Peyer's patch (tissue), 4 donors: ENCODE results near the gene ZFHX3.

Source experiments
- CTCF ChIP-seq, 6 experiments: fragments of 450-650 bp in 4 of 6; fragments of 200-600 bp in 2 of 6; sonication (generic) in 1 of 6; IDR thresholded peaks; one replicate each; pipeline ENCODE4 v1.5.1; 2017 to 2019; ENCODE audit warnings: antibody characterized with exemption in 6 of 6, mild to moderate bottlenecking in 3 of 6, moderate library complexity in 1 of 6
- POLR2A ChIP-seq, 2 donors: fragments of 450-650 bp; IDR thresholded peaks; one replicate each; pipeline ENCODE4 v1.5.1; 2017; ENCODE audit warnings: antibody characterized with exemption in 2 of 2, mild to moderate bottlenecking in 2 of 2, moderate library complexity in 2 of 2

- TF ChIP-seq POLR2A (IDR thresholded peaks at IDR 0.05) (no peak), CTCF (IDR thresholded peaks at IDR 0.05) (no peak)
Observed at GRCh38 chr16:72751076-72751475, 296.9 kb downstream of the ZFHX3 start.
